HG03064 (cell line): ENCODE measurements around the gene CHCHD3.

Experiments
- ATAC-seq: cut with Tn5 transposase; IDR thresholded peaks from one replicate; pipeline ENCODE4 v1.9.1; 2021; ENCODE audit warnings: low read depth; ENCODE audit not compliant: unreplicated experiment

The CHCHD3 gene

DNA sequence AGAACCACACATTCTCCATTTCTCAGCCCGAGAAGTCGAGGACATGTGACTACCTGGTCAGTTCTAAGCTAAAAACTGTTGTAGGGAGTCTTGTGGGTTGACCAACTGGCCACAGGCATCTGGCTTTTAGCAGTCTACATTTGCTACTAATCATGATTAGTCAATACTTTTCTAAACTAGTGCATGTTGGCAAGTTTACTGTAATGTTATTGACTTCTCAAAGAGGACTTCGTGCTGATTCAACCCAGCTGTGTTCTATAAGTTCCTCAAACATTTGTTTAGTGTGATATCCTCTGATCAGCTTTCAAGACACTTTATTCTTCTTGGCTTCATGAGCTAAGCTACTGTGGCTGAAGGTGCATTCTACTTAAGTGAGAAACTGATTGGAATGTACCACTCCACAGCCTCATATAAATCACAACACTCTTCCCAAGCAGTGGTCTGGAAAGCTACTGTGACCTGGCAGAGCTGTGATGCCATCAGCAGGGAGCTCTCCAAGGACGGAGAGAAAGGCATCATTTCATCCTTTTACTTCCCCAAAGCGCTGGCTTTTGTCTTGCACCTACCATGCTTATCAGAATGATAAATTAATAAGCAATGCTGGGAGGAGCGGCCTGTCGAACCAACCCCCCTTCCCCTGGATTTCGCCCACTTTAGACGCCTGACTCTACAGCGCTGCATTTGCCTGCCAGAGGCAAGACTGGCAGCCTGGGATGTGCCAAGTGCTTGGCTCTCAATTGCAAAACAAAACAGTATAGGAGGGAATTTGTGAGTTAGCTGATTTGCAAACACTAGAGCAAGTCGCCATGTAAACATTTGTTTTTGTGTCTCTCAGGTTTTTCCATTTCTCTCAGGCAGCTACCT, 298.9 kb downstream of the CHCHD3 start:
- no peak for ATAC-seq

- no peak for ATAC-seq
Observed at GRCh38 chr7:132780822-132781221, 301.1 kb downstream of the CHCHD3 start.

- ATAC-seq, result no peak
Observed at GRCh38 chr7:132779164-132779563, 302.7 kb downstream of the CHCHD3 start.

- ATAC-seq, result no peak
Observed at GRCh38 chr7:132778761-132779160, 303.1 kb downstream of the CHCHD3 start.

GRCh38 chr7:132777956-132778355, 303.9 kb downstream of the CHCHD3 start:
- ATAC-seq, result no peak

DNA sequence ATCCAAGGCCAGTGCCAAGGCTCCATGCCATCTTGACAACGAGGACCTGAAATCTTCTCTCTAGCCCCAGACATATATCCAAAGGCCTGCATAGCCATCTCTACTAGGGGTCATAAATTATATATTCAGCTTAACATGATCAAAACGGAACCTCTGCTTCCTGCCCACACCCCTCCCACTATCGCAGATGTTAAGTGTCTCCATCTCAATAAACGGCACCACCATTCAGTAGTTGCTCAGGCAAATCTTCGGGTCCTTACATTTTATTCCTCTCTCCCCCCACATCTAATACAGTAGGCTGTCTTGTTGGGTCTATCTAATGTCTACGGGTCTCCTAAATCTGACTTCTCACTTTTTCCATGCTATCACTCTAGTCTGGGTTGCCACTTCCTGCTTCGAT, 304.5 kb downstream of the CHCHD3 start:
- ATAC-seq, result no peak

DNA sequence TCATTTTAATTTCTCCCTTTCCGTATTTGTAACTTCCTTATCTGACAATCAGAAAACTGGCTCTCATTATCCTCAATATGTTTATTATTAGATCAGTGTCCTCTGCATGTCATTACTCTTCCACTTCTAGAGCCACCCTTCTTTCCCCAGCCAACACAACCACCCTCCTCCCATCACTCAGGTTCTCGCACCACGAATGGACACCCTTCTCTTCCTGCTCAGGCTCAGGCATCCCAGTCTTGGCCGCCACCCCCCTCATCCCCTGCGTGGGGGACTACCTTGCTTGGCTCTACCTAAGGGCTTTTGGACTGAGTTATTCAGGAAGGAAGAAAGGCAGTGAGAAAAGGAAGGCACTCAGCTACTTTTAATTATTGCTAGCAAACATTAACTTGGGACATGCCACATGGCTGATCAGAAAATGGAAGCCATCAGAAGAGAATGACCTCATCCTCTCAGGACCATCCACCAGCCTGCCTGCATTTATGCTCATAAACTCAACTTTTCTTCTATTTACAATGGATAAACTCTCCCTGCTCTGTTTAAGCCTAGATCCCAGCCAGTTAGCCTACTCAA, 305.8 kb downstream of the CHCHD3 start:
- ATAC-seq, result no peak

DNA sequence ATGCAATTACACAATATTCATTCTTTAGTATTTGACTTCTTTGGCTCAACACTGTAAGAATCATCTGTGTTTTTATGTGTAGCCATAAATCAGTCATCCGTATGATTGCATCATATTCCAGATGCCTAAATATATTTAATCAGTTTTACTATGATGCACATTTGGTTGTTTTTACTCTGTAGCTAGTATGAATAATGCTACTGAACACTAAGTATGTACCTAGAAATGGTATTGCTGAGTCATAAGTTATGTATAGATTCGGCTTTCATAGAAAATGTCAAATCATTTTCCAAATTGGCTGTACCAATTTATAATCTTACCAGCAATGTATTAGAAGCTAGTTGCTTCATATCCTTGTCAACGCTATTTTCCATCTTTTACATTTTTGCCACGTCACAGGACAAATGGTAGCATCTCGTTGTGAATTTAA, 308.3 kb downstream of the CHCHD3 start:
- no peak for ATAC-seq

DNA sequence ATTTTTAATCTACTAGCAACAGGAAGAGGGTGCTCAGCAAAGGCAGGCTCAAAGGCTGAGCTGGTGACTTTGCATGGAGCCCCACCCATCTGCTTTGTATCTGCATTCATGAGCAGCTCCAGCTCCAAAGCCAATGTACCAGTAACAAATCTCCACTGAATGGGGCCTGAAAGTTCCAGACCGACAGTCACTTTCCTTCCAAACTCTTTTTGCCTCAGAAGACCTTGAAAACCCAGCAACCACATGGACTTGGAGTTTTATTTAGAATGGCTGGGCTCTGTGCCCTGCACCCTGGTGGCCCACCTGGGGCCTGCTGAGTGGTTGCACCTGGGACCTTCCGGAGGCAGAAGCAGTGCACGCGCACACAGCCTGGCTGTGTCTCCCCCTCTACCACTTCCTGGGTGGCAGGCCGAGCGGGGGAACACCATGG, 310.6 kb downstream of the CHCHD3 start:
- no peak for ATAC-seq

- ATAC-seq, result no peak
Observed at GRCh38 chr7:132770055-132770454, 311.8 kb downstream of the CHCHD3 start.

- no peak for ATAC-seq
Observed at GRCh38 chr7:132769280-132769679, 312.6 kb downstream of the CHCHD3 start.

DNA sequence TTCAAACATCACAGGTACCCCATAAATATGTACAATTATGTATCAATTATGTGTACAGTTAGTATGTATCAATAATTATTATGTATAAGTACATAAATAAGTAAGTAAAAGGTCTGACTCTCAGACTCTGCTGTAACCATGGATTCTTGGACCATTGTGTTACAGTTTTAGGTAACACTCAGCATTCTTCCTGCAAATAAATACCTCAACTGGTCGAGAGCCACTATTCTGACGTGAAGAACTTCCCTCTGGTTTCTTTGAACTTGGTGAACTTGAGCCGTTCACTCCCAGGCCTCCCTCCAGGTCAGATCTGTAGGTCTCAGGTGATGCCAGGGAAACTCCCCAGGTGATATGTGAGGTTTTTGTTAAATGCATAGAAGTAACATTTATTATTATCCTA, 313.8 kb downstream of the CHCHD3 start:
- ATAC-seq, result no peak

GRCh38 chr7:132767378-132767777, 314.5 kb downstream of the CHCHD3 start:
- ATAC-seq, result no peak

DNA sequence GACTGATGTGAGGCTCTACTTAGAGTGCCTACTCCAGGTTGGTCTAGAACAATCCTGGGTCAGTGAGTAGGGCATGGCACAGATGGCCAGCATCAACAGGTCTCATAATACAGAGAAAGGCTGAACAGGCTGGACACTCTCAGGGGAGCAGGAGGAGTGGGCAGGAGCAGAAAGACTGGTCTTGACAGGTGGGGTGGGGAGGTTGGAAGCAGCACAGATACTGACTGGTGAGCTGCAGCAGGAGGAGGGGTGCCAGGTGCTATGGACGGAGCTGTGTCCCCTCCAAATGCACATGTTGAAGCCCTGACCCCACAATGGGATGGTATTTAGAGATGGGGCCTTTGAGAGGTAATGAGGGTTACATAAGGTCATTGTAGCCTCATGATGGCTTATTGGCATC, 315.2 kb downstream of the CHCHD3 start:
- no peak for ATAC-seq

- ATAC-seq, result no peak
Observed at GRCh38 chr7:132765861-132766260, 316.0 kb downstream of the CHCHD3 start.

GRCh38 chr7:132764762-132765161, 317.1 kb downstream of the CHCHD3 start:
- ATAC-seq, result no peak

GRCh38 chr7:132760866-132761265, 321.0 kb downstream of the CHCHD3 start:
- no peak for ATAC-seq

DNA sequence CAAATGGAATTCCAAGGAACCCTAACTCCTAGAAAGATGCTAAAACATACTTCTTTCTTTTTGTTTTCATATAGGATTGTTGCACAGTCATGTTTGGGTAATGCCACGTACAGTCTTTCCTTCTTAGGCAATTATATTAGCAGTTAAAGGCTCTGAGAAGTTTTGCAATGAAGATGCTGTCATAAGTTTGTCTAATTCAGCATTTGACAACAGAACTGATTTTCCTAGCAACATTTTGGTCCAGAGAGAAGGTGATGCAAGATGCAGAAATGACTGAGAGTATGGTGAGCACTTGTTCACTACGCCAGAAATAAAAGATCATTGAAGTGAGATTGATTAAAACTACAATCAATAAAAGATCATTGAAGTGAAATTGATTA, 321.7 kb downstream of the CHCHD3 start:
- no peak for ATAC-seq

- ATAC-seq, result no peak
Observed at GRCh38 chr7:132759482-132760243, 322.2 kb downstream of the CHCHD3 start.

- ATAC-seq, result no peak
Observed at GRCh38 chr7:132758986-132759385, 322.9 kb downstream of the CHCHD3 start.

GRCh38 chr7:132757783-132758182, 324.1 kb downstream of the CHCHD3 start:
- no peak for ATAC-seq
